Subcutaneous adipose tissue (tissue), 4 donors: ENCODE results near the gene PHLDA1. TPM values are rescaled to one million over a fixed set of nuclear protein-coding genes. Genes with fewer than 3 reads are reported as not detected.

Source experiments
- total RNA-seq, 4 donors: library from RNA; depleted of rRNA; stranded (reverse); fragments of >200 nt; gene quantifications; one replicate each; pipeline ENCODE4 v1.1.0, GENCODE V29; 2016
- TF ChIP-seq, protein P1 (sequence below): fragments of 450-650 bp; IDR thresholded peaks from one replicate; pipeline ENCODE4 v1.5.1; 2016; ENCODE audit warnings: low read depth, mild to moderate bottlenecking, control low read depth, antibody characterized with exemption, moderate library complexity

Gene PHLDA1
- total RNA-seq, 4 donors from 2014 or later, result 9.0 to 41.6 (median 19.9) TPM

DNA sequence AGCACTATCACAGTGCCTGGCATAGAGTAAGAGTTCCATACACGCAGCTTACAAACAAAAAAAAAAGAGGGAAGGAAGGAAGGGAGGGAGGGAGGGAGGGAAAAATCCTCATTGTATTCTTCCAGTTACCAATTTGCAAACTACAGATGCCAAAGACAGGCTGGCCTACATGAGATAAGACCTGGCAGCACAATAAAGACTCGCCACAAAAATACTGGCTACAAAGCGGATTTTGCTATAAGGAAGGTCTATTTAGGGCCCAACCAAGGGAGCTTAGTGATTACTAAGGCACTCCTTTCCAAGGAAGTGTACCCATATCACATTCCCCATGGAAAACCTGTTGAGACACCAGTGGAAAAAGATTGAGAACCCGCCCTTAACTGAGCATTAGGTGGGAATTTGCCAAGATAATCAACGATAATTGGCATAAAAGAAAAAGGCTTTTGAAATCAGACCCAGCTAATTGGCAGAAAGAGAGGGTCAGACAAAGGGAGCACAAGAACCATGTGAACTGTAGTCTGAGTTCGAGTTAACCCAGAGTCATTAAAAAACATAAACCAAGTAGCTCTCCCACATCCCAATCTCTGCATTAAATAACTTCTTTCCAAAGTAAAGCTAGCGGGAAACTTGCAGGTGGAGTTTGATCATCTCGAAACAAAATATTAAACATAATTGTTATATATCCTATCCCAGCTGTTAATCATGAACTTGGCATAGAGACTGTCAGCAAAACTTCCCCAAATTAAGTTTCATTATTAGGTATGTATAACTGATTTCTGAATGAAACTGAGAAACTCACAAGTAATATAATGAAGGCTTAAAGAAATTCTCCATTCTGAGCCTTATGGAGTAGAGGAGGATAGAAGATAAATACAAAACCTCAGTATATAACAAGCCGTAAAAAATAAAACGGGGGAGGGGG, 50.1 kb downstream of the PHLDA1 start:
- TF ChIP-seq, protein P1, sequence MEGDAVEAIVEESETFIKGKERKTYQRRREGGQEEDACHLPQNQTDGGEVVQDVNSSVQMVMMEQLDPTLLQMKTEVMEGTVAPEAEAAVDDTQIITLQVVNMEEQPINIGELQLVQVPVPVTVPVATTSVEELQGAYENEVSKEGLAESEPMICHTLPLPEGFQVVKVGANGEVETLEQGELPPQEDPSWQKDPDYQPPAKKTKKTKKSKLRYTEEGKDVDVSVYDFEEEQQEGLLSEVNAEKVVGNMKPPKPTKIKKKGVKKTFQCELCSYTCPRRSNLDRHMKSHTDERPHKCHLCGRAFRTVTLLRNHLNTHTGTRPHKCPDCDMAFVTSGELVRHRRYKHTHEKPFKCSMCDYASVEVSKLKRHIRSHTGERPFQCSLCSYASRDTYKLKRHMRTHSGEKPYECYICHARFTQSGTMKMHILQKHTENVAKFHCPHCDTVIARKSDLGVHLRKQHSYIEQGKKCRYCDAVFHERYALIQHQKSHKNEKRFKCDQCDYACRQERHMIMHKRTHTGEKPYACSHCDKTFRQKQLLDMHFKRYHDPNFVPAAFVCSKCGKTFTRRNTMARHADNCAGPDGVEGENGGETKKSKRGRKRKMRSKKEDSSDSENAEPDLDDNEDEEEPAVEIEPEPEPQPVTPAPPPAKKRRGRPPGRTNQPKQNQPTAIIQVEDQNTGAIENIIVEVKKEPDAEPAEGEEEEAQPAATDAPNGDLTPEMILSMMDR, result no peak

DNA sequence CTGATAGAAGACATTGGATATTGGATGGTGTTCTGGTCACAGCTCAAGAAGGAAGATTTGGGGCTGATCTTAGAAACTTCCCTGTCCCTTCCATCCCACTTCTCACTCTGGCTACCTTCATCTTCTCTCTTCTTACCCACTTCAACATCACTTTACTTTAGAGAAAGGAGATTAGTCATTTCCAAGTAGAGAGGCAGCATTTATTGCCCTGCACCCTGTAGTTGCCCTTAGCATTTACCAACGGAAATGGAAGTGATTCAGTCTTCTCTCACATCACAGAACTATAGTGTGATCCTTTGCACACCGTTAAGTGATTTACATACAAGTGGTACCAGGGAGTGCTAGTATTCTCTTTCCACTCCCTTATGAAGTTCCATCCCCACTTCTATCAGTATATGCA, 52.4 kb downstream of the PHLDA1 start:
- TF ChIP-seq, protein P1, result no peak

DNA sequence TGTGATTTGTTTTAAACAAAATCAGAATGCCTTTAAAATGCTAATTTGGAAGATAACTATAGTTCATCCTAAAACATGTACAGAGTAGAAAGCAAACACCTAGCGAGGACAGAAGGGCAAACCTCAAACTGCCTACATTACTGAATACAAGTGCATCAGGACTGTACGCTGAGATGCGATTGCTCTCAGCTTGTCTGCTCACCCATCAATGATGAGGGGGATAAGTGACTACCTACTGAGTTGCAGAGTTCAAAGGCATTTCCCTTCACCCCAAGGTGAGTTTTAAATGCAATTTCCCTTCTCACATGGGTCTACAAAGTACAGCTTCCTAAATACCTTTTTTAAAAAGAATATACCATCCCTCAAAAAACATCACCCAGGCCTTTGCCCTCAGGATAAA, 52.9 kb downstream of the PHLDA1 start:
- TF ChIP-seq, protein P1, result no peak

DNA sequence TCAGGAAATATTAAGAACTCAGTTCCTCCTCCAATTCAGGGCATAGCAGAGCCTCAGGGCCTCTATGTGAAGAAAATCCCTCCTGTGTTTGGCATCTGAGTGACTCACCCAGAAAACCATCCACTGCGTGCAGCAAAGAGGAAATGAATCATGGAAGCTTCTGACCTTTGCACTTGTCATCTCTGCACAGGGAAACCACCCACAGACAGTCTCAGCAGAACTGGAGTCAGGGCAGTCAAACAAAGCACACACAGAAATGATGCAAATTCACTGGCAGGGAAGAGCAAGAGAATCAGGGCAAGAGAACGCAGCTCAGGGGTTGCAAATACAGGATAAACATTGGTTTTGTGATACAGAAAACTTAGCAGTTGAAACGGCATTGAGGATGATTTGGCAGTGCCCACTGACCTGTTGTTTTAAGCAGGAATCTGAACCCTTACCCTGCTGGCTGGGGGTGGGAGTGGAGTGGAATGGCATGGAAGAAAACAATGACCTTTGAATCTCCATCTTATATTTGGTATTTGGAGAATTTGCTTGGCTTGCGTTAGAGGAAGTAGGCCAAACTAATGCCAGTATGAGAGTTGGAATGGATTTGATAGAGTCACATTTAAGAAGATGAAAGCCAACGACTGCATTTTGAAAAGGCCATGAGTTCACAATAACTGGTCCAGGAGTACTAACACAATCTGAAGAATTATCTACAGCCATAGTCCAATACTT, 53.5 kb downstream of the PHLDA1 start:
- TF ChIP-seq, protein P1, result no peak

DNA sequence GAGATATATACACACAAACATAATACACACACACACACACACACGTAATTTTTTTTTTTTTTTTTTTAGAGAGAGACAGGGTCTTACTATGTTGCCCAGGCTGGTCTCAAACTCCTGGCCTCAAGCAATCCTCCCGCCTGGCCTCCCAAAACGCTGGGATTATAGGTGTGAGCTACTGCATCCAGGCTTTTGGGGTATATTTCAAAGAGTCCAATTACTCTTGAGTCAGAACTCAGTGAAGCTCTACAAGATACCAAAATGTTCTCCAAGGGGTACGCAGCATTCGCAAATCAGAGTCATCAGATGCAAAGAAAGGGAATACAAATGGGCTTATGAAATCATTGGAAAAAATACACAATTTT, 54.0 kb downstream of the PHLDA1 start:
- TF ChIP-seq, protein P1, result no peak

DNA sequence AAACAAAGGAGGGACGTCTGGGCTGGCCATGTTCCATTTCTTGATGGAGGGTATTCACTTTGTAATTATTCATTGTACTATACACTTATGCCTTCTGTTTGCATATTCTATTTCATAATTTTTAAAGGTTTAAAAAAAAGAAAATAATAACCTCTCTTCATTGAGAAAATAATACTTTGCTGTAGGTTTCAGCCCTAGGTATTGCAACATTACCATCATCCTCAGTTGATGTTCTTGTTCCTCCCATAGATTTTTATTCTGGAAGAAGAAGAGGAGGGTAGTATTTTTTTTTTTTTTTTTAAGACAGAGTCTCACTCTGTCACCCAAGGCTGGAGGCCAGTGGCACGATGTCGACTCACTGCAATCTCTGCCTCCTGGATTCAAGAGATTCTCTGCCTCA, 54.7 kb downstream of the PHLDA1 start:
- TF ChIP-seq, protein P1, result no peak

DNA sequence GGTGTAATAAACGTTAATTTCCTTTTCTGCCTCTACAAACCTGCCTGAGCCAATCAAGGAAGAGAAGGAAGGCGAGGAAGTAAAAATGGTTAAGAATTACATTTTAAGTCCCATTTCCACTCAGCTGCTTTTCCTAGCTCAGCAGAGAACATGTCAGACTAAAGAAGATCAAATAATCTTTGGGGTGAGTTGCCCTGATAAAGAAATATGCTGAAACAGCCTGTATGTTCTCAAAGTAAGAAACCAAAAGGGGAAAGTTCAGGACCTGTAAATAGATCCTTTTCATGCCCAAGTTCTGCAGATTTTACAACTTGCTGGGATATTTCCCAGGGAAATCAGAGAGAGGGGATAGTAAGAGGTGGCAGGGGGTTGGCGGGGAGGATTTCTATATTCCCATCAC, 55.5 kb downstream of the PHLDA1 start:
- TF ChIP-seq, protein P1, result no peak
